GM21786 (cell line): ENCODE measurements around the gene DGUOK.
A peak's percentile ranks its signal among the peaks of the same experiment; 100 is the strongest.

Experiments used
- ATAC-seq: cut with Tn5 transposase; IDR thresholded peaks from one replicate; pipeline ENCODE4 v1.9.1; 2021; ENCODE audit not compliant: unreplicated experiment

The DGUOK gene

GRCh38 chr2:73946215-73946614 is 19.5 kb downstream of the DGUOK start:
- ATAC-seq, result no peak

GRCh38 chr2:73946666-73947065 is 20.0 kb downstream of the DGUOK start:
- no peak for ATAC-seq

GRCh38 chr2:73947412-73948018 is 20.8 kb downstream of the DGUOK start:
- no peak for ATAC-seq

GRCh38 chr2:73949802-73950201 is 23.1 kb downstream of the DGUOK start:
- ATAC-seq, result no peak

GRCh38 chr2:73952499-73953446 is 26.1 kb downstream of the DGUOK start:
- ATAC-seq, result no peak

- ATAC-seq, result no peak
Observed at GRCh38 chr2:73956218-73956865, 29.7 kb downstream of the DGUOK start.

GRCh38 chr2:73961274-73961673 is 34.6 kb downstream of the DGUOK start:
- no peak for ATAC-seq

- ATAC-seq, result no peak
Observed at GRCh38 chr2:73961823-73962615, 35.3 kb downstream of the DGUOK start.

GRCh38 chr2:73962798-73963197 is 36.1 kb downstream of the DGUOK start:
- ATAC-seq, result no peak

- peak; percentile 76 for ATAC-seq
Observed at GRCh38 chr2:73963385-73964120, 36.9 kb downstream of the DGUOK start.

- ATAC-seq, result no peak
Observed at GRCh38 chr2:73964223-73964622, 37.5 kb downstream of the DGUOK start.

- ATAC-seq, result no peak
Observed at GRCh38 chr2:73965053-73965452, 38.4 kb downstream of the DGUOK start.

- ATAC-seq, result no peak
Observed at GRCh38 chr2:73968357-73968937, 41.8 kb downstream of the DGUOK start.

GRCh38 chr2:73969356-73969755 is 42.7 kb downstream of the DGUOK start:
- ATAC-seq, result no peak

GRCh38 chr2:73970141-73970803 is 43.6 kb downstream of the DGUOK start:
- ATAC-seq, result no peak

- ATAC-seq, result peak; percentile 85
Observed at GRCh38 chr2:73970850-73971471, 44.3 kb downstream of the DGUOK start.

GRCh38 chr2:73971722-73972121 is 45.0 kb downstream of the DGUOK start:
- ATAC-seq, result no peak

GRCh38 chr2:73972846-73973245 is 46.2 kb downstream of the DGUOK start:
- ATAC-seq, result no peak

GRCh38 chr2:73975731-73976130 is 49.1 kb downstream of the DGUOK start:
- no peak for ATAC-seq
